Activated T-cell treated with anti-CD3 and anti-CD28 coated beads, Interleukin-2, amount 50 U/mL, for 72 hours (primary cell): ENCODE measurements around the gene SLC10A4. TPM values are rescaled to one million over a fixed set of nuclear protein-coding genes. Genes with fewer than 3 reads are reported as not detected.
A peak's percentile ranks its signal among the peaks of the same experiment; 100 is the strongest.

ENCODE experiments used
- ATAC-seq, 2 donors: fragments of 150-1000 bp; cut with Tn5 transposase; replicated peaks in 1 of 2; 2 replicates each; pipeline ENCODE4 v1.10.0; 2021; ENCODE audit warnings: moderate library complexity in 2 of 2, mild to moderate bottlenecking in 1 of 2
- DNase-seq, 2 donors: peaks; one replicate each; pipeline ENCODE4 v3.0.0; 2021 to 2022; ENCODE audit warnings: mixed read lengths in 1 of 2
- H3K27ac Mint-ChIP-seq: one replicate; pipeline ENCODE4 v1.8.0; 2022; ENCODE audit warnings: mild to moderate bottlenecking, moderate library complexity, mixed read lengths
- H3K27me3 Mint-ChIP-seq: one replicate; pipeline ENCODE4 v1.8.0; 2022; ENCODE audit warnings: low read depth, mixed read lengths
- H3K36me3 Mint-ChIP-seq, 2 donors: one replicate each; pipeline ENCODE4 v1.8.0; 2022; ENCODE audit warnings: mixed read lengths in 2 of 2, mild to moderate bottlenecking in 1 of 2; ENCODE audit not compliant: insufficient read depth in 2 of 2
- H3K4me1 Mint-ChIP-seq: one replicate; pipeline ENCODE4 v1.8.0; 2022; ENCODE audit warnings: low read depth, mixed read lengths
- H3K4me3 Mint-ChIP-seq, 2 donors: one replicate each; pipeline ENCODE4 v1.8.0; 2022; ENCODE audit warnings: mild to moderate bottlenecking in 2 of 2, mixed read lengths in 2 of 2, moderate library complexity in 2 of 2
- H3K9me3 Mint-ChIP-seq, 2 donors: one replicate each; pipeline ENCODE4 v1.8.0; 2022; ENCODE audit warnings: mixed read lengths in 2 of 2
- total RNA-seq, 2 donors: library from RNA; stranded (reverse); gene quantifications; one replicate each; pipeline ENCODE4 v1.2.3, GENCODE V29; 2022

The SLC10A4 gene
- total RNA-seq, 2 donors from 2014 or later, result not detected

- ATAC-seq (no peak), DNase-seq (no peak)
- H3K4me1 Mint-ChIP-seq, result no peaks in the 10 kb centered on the region
- no peak overlapping the region for H3K27ac Mint-ChIP-seq
- no peaks in the 10 kb centered on the region for H3K36me3 Mint-ChIP-seq
- H3K9me3 Mint-ChIP-seq, result no peaks in the 10 kb centered on the region
- H3K4me3 Mint-ChIP-seq, result no peak overlapping the region
- peaks cover 47% of the 10 kb centered on the region for H3K27me3 Mint-ChIP-seq
These were observed 8.5 kb downstream of the SLC10A4 start for GRCh38 chr4:48491514-48492176.

GRCh38 chr4:48493452-48494100, 10.4 kb downstream of the SLC10A4 start:
- Mint-ChIP-seq H3K4me3 (no peak overlapping the region), H3K36me3 (peaks cover under 1 to 5% of the 10 kb centered on the region in 2 donors), H3K9me3 (no peaks in the 10 kb centered on the region), H3K27me3 (peaks cover 30% of the 10 kb centered on the region), H3K27ac (no peak overlapping the region), H3K4me1 (no peaks in the 10 kb centered on the region)
- ATAC-seq (no peak), DNase-seq (no peak)

- H3K36me3 Mint-ChIP-seq, result peaks cover 2 to 13% of the 10 kb centered on the region in 2 donors
- no peak overlapping the region for H3K4me3 Mint-ChIP-seq
- peaks cover 18% of the 10 kb centered on the region for H3K27me3 Mint-ChIP-seq
- H3K9me3 Mint-ChIP-seq, result no peaks in the 10 kb centered on the region
- ATAC-seq (no peak), DNase-seq (no peak)
- no peak overlapping the region for H3K27ac Mint-ChIP-seq
- H3K4me1 Mint-ChIP-seq, result peaks cover 13% of the 10 kb centered on the region
These were observed 12.8 kb downstream of the SLC10A4 start for GRCh38 chr4:48495941-48496340.

- Mint-ChIP-seq H3K36me3 (peaks cover 6 to 17% of the 10 kb centered on the region in 2 donors), H3K27ac (no peak overlapping the region), H3K4me3 (no peak overlapping the region), H3K9me3 (no peaks in the 10 kb centered on the region), H3K27me3 (no peaks in the 10 kb centered on the region), H3K4me1 (peaks cover 13% of the 10 kb centered on the region)
- DNase-seq (no peak), ATAC-seq (no peak)
These were observed 15.8 kb downstream of the SLC10A4 start for GRCh38 chr4:48498895-48499294.

- Mint-ChIP-seq H3K27ac (peak overlapping the region; percentile 1), H3K4me1 (peaks cover 18% of the 10 kb centered on the region)
These were observed 16.5 kb downstream of the SLC10A4 start for GRCh38 chr4:48499551-48500066.

GRCh38 chr4:48503233-48504025, 20.3 kb downstream of the SLC10A4 start:
- Mint-ChIP-seq H3K27me3 (no peaks in the 10 kb centered on the region), H3K4me3 (no peak overlapping the region), H3K27ac (no peak overlapping the region), H3K9me3 (no peaks in the 10 kb centered on the region), H3K4me1 (peaks cover 18% of the 10 kb centered on the region), H3K36me3 (peaks cover 6 to 13% of the 10 kb centered on the region in 2 donors)
- ATAC-seq (no peak), DNase-seq (no peak)

More at GRCh38 chr4:48499551-48500066, 16.5 kb downstream of the SLC10A4 start:
- no peaks in the 10 kb centered on the region for H3K27me3 Mint-ChIP-seq
- H3K4me3 Mint-ChIP-seq, result peak overlapping the region in 1 of 2 donors; percentile 13
- peaks cover 6 to 17% of the 10 kb centered on the region in 2 donors for H3K36me3 Mint-ChIP-seq
- no peak for DNase-seq
- peak; percentile 51 to 71 for ATAC-seq
- H3K9me3 Mint-ChIP-seq, result no peaks in the 10 kb centered on the region

- H3K9me3 Mint-ChIP-seq, result no peaks in the 10 kb centered on the region
- H3K4me1 Mint-ChIP-seq, result peaks cover 16% of the 10 kb centered on the region
- H3K36me3 Mint-ChIP-seq, result peaks cover 4 to 10% of the 10 kb centered on the region in 2 donors
- H3K27ac Mint-ChIP-seq, result no peak overlapping the region
- ATAC-seq, result no peak
- H3K4me3 Mint-ChIP-seq, result no peak overlapping the region
- DNase-seq, result no peak
- H3K27me3 Mint-ChIP-seq, result no peaks in the 10 kb centered on the region
These were observed 20.8 kb downstream of the SLC10A4 start for GRCh38 chr4:48504026-48504330.

GRCh38 chr4:48504352-48504751, 21.2 kb downstream of the SLC10A4 start:
- Mint-ChIP-seq H3K4me1 (peaks cover 13% of the 10 kb centered on the region), H3K27ac (no peak overlapping the region), H3K4me3 (no peak overlapping the region), H3K27me3 (no peaks in the 10 kb centered on the region), H3K9me3 (no peaks in the 10 kb centered on the region), H3K36me3 (peaks cover 4 to 7% of the 10 kb centered on the region in 2 donors)
- ATAC-seq, result no peak
- no peak for DNase-seq

- ATAC-seq (no peak), DNase-seq (no peak)
- Mint-ChIP-seq H3K27ac (no peak overlapping the region), H3K36me3 (peaks cover 3 to 5% of the 10 kb centered on the region in 2 donors), H3K9me3 (no peaks in the 10 kb centered on the region), H3K4me1 (peaks cover 5% of the 10 kb centered on the region), H3K27me3 (no peaks in the 10 kb centered on the region), H3K4me3 (no peak overlapping the region)
These were observed 23.6 kb downstream of the SLC10A4 start for GRCh38 chr4:48506716-48507115.

- no peaks in the 10 kb centered on the region for H3K9me3 Mint-ChIP-seq
- no peak overlapping the region for H3K4me3 Mint-ChIP-seq
- ATAC-seq (no peak), DNase-seq (no peak)
- H3K27me3 Mint-ChIP-seq, result no peaks in the 10 kb centered on the region
- no peaks in the 10 kb centered on the region for H3K4me1 Mint-ChIP-seq
- H3K36me3 Mint-ChIP-seq, result peaks cover 2 to 8% of the 10 kb centered on the region in 2 donors
- no peak overlapping the region for H3K27ac Mint-ChIP-seq
These were observed 26.4 kb downstream of the SLC10A4 start for GRCh38 chr4:48509543-48509942.

- no peaks in the 10 kb centered on the region for H3K27me3 Mint-ChIP-seq
- no peak overlapping the region for H3K27ac Mint-ChIP-seq
- H3K4me3 Mint-ChIP-seq, result no peak overlapping the region
- ATAC-seq (no peak), DNase-seq (no peak)
- H3K9me3 Mint-ChIP-seq, result no peaks in the 10 kb centered on the region
- H3K4me1 Mint-ChIP-seq, result no peaks in the 10 kb centered on the region
- H3K36me3 Mint-ChIP-seq, result peaks cover 7 to 21% of the 10 kb centered on the region in 2 donors
These were observed 35.0 kb downstream of the SLC10A4 start for GRCh38 chr4:48518143-48518542.

GRCh38 chr4:48526406-48526805, 43.3 kb downstream of the SLC10A4 start:
- Mint-ChIP-seq H3K9me3 (no peaks in the 10 kb centered on the region), H3K4me1 (no peaks in the 10 kb centered on the region), H3K36me3 (peaks cover 20 to 23% of the 10 kb centered on the region in 2 donors), H3K4me3 (no peak overlapping the region), H3K27ac (no peak overlapping the region), H3K27me3 (no peaks in the 10 kb centered on the region)
- ATAC-seq (no peak), DNase-seq (no peak)

GRCh38 chr4:48538358-48538757, 55.2 kb downstream of the SLC10A4 start:
- DNase-seq (no peak), ATAC-seq (no peak)
- Mint-ChIP-seq H3K4me1 (no peaks in the 10 kb centered on the region), H3K27ac (no peak overlapping the region), H3K9me3 (no peaks in the 10 kb centered on the region), H3K36me3 (peaks cover 2 to 12% of the 10 kb centered on the region in 2 donors), H3K27me3 (no peaks in the 10 kb centered on the region), H3K4me3 (no peak overlapping the region)
